Thymus (tissue), 11 donors: ENCODE results near the gene IRX3. TPM values are rescaled to one million over a fixed set of nuclear protein-coding genes. Genes with fewer than 3 reads are reported as not detected.
A peak's percentile ranks its signal among the peaks of the same experiment; 100 is the strongest.

Source experiments
- DNase-seq, 9 donors: peaks; one replicate each; pipeline ENCODE4 v3.0.0-alpha.2; 2013; ENCODE audit warnings: low spot score in 9 of 9, low read depth in 6 of 9, missing footprints in 1 of 9
- H3K27ac ChIP-seq, 2 donors: one replicate each; pipeline ENCODE4 v1.5.1; 2013; ENCODE audit warnings: control low read depth in 1 of 2, low read depth in 1 of 2, low read length in 1 of 2, mild to moderate bottlenecking in 1 of 2, moderate library complexity in 1 of 2
- H3K27me3 ChIP-seq, 2 donors: one replicate each; pipeline ENCODE4 v1.5.1; 2013; ENCODE audit warnings: low read length in 1 of 2; ENCODE audit not compliant: control insufficient read depth in 2 of 2, insufficient read depth in 1 of 2
- H3K36me3 ChIP-seq, 2 donors: one replicate each; pipeline ENCODE4 v1.5.1; 2013; ENCODE audit warnings: low read length in 1 of 2, mild to moderate bottlenecking in 1 of 2, moderate library complexity in 1 of 2; ENCODE audit not compliant: control insufficient read depth in 2 of 2, insufficient read depth in 2 of 2
- H3K4me1 ChIP-seq, 2 donors: one replicate each; pipeline ENCODE4 v1.5.1; 2013; ENCODE audit warnings: low read length in 2 of 2; ENCODE audit not compliant: control insufficient read depth in 2 of 2, insufficient read depth in 2 of 2
- H3K4me3 ChIP-seq, 2 donors: one replicate each; pipeline ENCODE4 v1.5.1; 2013; ENCODE audit warnings: low read length in 2 of 2, control low read depth in 1 of 2, mild to moderate bottlenecking in 1 of 2
- H3K9me3 ChIP-seq, 2 donors: one replicate each; pipeline ENCODE4 v1.5.1; 2013; ENCODE audit warnings: low read length in 1 of 2, mild to moderate bottlenecking in 1 of 2; ENCODE audit not compliant: control insufficient read depth in 2 of 2, insufficient read depth in 1 of 2
- WGBS: extraction: QIAGEN DNeasy Blood & Tissue Kit; methylation state at CpG from one replicate; pipeline ENCODE4 v1.1.7; 2013; 5-methylcytosine and 5-hydroxymethylcytosine counted together
- polyA plus RNA-seq: library from polyadenylated mRNA; stranded (reverse); fragments of 200-250 nt; gene quantifications from one replicate; pipeline ENCODE4 v1.2.3, GENCODE V29; 2013
- total RNA-seq: library from RNA; stranded (reverse); fragments of 120-200 nt; gene quantifications from one replicate; pipeline ENCODE4 v1.2.4, GENCODE V29; 2013
- donor health status: healthy.

The IRX3 gene
- total and polyA plus RNA-seq, 2 donors, result 0.85 to 4.3 TPM

- Histone ChIP-seq H3K27me3 (no peaks in the 10 kb centered on the region), H3K27ac (no peak overlapping the region), H3K9me3 (peaks cover 0 to 4% of the 10 kb centered on the region in 2 donors), H3K36me3 (no peaks in the 10 kb centered on the region), H3K4me1 (peaks cover 0 to 2% of the 10 kb centered on the region in 2 donors), H3K4me3 (no peak overlapping the region)
- no peak for DNase-seq
- WGBS, result 96% methylated on average over 6 of the region's 6 CpGs
Measured at GRCh38 chr16:54243202-54243601, 43.4 kb downstream of the IRX3 start.

DNA sequence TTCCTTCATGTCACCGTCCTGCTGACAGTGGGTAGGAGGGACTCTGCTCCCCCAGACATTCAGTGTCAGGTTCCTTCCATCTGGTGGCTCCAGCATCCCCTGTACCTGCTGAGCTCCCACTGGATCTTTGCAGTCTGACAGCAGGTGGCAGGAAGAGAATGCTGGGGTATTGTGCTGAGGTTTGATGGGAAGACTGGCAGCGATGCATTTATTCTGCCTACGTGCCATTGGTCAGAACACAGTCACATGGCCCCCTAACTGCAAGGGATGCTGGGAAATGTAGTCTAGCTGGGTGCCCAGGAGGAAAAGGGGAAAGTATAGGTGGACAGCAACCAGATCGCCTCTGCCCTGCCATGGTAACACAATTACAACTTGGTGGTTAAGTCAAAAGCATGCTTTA, 44.4 kb downstream of the IRX3 start:
- no peaks in the 10 kb centered on the region for H3K27me3 ChIP-seq
- H3K27ac ChIP-seq, result no peak overlapping the region
- peaks cover 0 to 4% of the 10 kb centered on the region in 2 donors for H3K9me3 ChIP-seq
- no peak overlapping the region for H3K4me3 ChIP-seq
- no peaks in the 10 kb centered on the region for H3K36me3 ChIP-seq
- 84% methylated on average over 4 of the region's 4 CpGs for WGBS
- DNase-seq, result peak in 1 of 9 donors; percentile 17
- H3K4me1 ChIP-seq, result peaks cover 0 to 2% of the 10 kb centered on the region in 2 donors

GRCh38 chr16:54241525-54241924, 45.1 kb downstream of the IRX3 start:
- 78% methylated on average over 6 of the region's 6 CpGs for WGBS
- no peak for DNase-seq
- H3K4me3 ChIP-seq, result no peak overlapping the region
- H3K27me3 ChIP-seq, result no peaks in the 10 kb centered on the region
- no peaks in the 10 kb centered on the region for H3K36me3 ChIP-seq
- peaks cover 0 to 2% of the 10 kb centered on the region in 2 donors for H3K4me1 ChIP-seq
- no peak overlapping the region for H3K27ac ChIP-seq
- peaks cover 0 to 4% of the 10 kb centered on the region in 2 donors for H3K9me3 ChIP-seq

GRCh38 chr16:54240271-54241129, 46.1 kb downstream of the IRX3 start:
- H3K36me3 ChIP-seq, result no peaks in the 10 kb centered on the region
- no peak overlapping the region for H3K4me3 ChIP-seq
- H3K27ac ChIP-seq, result no peak overlapping the region
- H3K9me3 ChIP-seq, result peaks cover 0 to under 1% of the 10 kb centered on the region in 2 donors
- no peaks in the 10 kb centered on the region for H3K27me3 ChIP-seq
- no peak for DNase-seq
- WGBS, result 84% methylated on average over 9 of the region's 9 CpGs
- H3K4me1 ChIP-seq, result peaks cover 0 to 2% of the 10 kb centered on the region in 2 donors

- no peaks in the 10 kb centered on the region for H3K27me3 ChIP-seq
- WGBS, result 77% methylated on average over 8 of the region's 8 CpGs
- H3K4me3 ChIP-seq, result no peak overlapping the region
- no peak overlapping the region for H3K27ac ChIP-seq
- H3K36me3 ChIP-seq, result no peaks in the 10 kb centered on the region
- H3K9me3 ChIP-seq, result no peaks in the 10 kb centered on the region
- DNase-seq, result no peak
- peaks cover 0 to 5% of the 10 kb centered on the region in 2 donors for H3K4me1 ChIP-seq
Measured at GRCh38 chr16:54239456-54239855, 47.1 kb downstream of the IRX3 start.

DNA sequence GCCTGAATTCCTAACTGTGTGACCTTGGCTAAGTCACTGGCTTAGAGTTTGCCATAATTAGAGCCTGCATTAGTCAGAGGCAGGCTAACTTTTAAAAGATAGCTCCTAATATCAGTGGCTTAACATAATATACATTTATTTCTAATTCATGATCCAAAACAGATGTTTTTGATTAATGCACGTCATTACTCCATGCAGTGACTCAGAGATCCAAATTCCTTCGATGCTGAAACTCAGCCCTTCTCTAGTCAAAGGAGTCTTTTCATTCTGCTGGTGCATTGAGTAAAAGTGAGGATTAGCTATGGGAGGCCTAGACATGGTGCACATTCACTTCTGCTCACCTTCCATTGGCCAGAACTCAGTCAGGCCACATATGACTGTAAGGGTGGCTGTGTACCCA, 49.8 kb downstream of the IRX3 start:
- H3K4me1 ChIP-seq, result peaks cover 0 to 2% of the 10 kb centered on the region in 2 donors
- H3K27me3 ChIP-seq, result no peaks in the 10 kb centered on the region
- no peak overlapping the region for H3K27ac ChIP-seq
- 95% methylated on average over 2 of the region's 2 CpGs for WGBS
- DNase-seq, result no peak
- no peaks in the 10 kb centered on the region for H3K36me3 ChIP-seq
- H3K4me3 ChIP-seq, result no peak overlapping the region
- H3K9me3 ChIP-seq, result no peaks in the 10 kb centered on the region

DNA sequence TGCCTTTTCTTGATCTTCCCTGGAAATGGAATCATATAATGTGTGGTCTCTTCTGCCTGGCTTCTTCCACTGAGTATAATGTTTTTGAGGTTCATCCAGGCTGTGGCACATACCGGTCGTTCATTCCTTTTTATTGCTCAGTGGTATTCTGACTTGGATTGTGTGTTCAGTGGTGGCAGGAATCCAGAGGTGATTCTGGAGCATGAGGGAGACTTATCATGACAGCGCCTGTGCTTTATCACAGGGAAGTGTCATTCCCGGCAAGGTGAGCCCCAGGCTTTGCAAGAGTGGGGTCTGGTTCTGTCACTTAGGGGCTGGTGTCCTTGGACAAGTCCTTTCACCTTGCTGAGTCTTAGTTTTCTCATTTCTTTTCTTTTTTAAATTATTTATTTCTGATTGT, 53.0 kb downstream of the IRX3 start:
- Histone ChIP-seq H3K9me3 (no peaks in the 10 kb centered on the region), H3K27ac (no peak overlapping the region), H3K27me3 (no peaks in the 10 kb centered on the region), H3K4me3 (no peak overlapping the region), H3K4me1 (peaks cover 0 to 2% of the 10 kb centered on the region in 2 donors), H3K36me3 (no peaks in the 10 kb centered on the region)
- DNase-seq, result no peak
- 93% methylated on average over 4 of the region's 4 CpGs for WGBS
